ENCODE results near the gene ZNF337.

ZNF337 gene

DNA sequence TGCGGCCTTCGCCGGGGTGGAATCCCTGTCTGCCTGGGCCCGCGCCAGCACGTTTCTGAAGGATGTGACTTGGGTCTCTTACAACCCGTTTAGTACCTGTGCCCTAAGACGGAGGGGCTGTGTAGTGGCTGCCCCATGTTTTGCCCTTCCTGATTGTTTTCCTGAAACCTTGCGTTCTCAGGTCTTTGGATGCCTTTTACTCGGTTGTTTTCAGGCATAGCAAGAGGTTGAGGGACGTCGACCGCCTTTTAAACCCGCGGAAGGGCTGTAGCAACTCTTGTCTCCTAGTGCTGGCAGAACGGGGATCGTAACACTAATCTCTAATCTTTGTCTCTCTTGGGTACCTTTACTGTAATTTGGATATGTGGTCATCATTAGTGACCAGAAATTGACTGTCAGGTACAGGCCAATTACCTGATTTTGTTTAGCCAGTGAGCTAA is 72.1 kb downstream of the ZNF337 start:
- no peak for DNase-seq
